GM19438 (cell line): ENCODE measurements around the gene LRRC73.
A peak's percentile ranks its signal among the peaks of the same experiment; 100 is the strongest.

Source experiments
- ATAC-seq: cut with Tn5 transposase; IDR thresholded peaks from one replicate; pipeline ENCODE4 v1.9.1; 2021; ENCODE audit warnings: low read depth; ENCODE audit not compliant: unreplicated experiment

The LRRC73 gene

DNA sequence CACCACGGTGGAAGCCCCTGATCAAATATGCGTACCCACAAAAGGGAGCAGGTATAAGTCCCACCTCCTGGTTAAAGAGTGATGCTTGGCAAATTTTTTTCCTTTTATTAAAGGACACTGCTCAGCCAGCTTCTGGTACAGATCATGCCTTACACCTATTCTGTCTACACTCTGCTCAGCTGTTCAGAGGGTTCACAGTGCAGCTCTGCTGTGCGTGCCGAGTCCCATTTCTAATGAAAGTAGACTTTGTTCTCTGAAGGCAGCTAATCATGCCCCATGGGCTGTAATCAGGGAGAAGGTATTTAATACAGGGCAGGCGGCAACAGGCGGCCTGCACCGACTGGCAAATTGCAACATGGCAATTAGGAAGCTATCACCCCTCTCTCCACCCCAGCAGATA is 16.3 kb downstream of the LRRC73 start:
- ATAC-seq: no peak

- no peak for ATAC-seq
Measured at GRCh38 chr6:43493230-43493629, 16.9 kb downstream of the LRRC73 start.

DNA sequence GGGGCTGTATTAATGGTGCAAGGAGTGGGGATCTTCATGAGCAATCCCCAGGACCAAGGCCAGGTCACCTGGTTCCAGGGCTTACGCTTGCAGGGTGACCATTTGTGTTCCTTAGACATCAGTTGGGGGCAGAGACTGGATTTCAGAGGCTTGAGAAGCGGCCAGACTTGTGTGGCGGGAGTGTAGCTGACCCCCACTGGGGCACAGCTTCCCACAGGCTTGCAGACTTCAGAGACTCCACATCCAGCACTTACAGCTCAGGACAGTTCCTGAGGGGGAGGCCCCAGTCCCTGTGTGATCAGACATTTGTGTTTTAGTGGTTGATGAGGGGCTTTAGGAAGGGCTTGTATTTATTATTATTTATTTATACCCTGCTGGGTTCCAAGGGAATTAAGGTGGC is 17.5 kb downstream of the LRRC73 start:
- no peak for ATAC-seq

GRCh38 chr6:43491750-43492661 is 18.1 kb downstream of the LRRC73 start:
- ATAC-seq: no peak

DNA sequence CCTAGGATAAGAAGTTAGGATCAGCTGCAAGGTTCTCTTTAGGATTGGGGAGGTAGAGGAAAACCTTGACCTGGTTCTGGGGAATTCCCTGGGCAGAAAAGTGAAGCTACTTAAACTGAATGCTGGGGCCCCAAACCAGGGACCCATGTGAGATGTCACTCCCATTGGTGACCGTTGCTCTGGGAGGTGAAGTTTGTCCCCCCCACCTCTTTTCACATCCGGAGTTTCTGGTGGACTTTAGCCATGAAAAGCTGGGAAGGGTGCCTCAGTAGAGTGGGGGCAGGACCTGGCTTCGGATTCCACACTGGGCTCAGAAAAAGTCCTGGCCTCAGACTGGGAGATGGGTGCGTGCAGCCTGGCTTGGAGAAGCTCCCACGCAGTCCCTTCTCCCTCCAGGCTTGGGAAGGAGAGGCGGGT is 19.6 kb downstream of the LRRC73 start:
- ATAC-seq: no peak

GRCh38 chr6:43489277-43490072 is 20.7 kb downstream of the LRRC73 start:
- ATAC-seq: no peak

DNA sequence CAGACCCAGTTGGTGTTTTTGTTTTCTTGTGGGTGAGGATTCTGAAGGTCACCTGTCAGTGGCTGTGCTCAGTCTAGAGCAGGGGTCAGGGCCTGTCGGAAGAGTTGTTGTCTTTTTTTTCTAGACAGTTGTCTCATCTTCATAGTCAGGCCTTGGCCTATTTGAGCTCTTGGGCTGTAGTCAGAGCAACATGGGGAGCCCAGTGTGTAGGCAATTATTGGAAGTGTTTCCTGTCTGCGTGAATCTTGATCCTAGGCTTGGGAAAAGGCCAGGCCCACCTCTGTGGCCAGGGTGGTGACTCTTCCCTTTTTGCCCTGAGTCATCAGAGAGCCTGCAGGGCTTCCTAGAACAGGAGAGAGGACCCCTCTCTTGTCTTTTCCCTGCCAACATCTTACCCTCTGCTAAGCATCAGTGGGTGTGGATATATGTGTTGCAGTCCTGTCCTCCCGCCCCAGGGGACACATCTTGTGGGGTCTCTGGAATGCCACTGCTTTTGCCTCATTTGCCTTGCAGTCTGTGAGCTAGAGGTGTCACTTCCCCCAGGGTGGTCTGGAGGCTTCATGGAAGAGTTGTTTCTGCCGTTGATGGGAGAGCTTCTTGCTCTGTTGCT is 21.4 kb downstream of the LRRC73 start:
- ATAC-seq: no peak

DNA sequence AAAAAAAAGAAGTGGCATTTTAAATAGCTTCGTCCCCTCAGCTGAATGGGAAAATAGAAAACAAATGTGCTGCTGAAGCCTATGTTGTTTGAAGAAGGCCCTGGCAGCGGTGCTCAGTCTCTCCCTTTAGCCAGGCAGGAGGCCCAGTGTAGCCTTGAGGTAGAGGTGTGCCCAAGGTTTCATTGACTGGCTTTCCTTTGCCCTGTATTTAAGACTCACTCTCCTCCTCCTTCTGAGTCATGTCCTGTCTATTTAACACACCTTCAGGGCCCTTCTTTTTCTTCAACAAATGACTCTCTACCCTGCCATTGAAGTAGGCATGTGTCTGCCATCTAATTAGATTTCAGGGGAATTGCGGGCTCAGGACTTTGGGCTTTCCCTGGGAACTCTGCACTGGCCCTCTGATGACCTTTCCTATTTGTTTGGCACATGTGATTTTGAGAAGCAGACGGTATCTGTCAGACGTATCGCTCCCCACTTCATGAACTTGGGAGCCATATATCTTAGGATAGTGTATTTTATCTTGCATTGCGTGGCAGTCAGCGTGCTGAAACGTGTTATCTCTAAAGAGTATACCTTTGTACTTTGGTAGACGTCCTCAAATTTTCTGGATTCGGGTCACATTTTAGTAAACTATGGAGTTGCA is 28.4 kb downstream of the LRRC73 start:
- ATAC-seq: no peak

DNA sequence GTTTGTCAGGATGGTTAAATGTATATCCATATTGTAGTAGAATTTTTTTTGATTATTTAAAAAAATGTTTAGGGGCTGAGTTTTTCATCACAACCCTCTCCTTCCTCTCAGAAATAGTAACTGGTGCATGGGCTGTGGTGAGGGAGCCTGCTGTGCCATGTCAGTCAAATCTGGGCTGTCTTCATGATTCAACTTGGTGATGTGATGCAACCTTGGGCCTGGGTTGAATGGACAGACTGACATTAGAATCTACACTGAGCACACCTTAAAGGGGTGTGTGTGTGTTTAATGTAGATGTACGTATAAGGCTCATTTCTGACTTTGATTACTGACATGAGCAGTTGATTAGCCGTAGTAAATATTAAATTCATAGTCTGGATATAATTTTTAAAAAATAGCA is 29.1 kb downstream of the LRRC73 start:
- ATAC-seq: no peak

DNA sequence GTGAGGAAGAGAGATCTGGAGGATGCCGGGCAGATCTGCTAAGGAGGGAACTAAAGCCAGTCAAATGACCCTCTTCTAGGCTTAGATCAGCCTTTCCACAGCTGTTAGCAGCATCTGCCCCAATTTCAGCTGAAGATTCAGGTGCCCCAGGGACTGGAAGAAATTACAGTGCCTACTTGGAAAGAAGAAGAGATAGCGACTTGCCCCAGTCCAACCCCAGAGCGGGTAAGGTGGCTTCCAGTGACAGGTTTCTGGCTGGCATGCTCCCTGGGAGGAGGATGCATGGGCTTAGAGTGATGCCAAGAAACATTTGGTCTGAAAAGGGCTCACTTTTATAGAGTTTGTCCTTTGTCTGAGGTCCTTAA is 32.2 kb downstream of the LRRC73 start:
- no peak for ATAC-seq

- peak; percentile 95 for ATAC-seq
Measured at GRCh38 chr6:43477235-43478007, 32.7 kb downstream of the LRRC73 start, which contains the start of gene TJAP1. Gene TJAP1, plus strand, starts transcription at chr6:43477570. Its CDS starts 21,432 bp downstream, at chr6:43499002.

DNA sequence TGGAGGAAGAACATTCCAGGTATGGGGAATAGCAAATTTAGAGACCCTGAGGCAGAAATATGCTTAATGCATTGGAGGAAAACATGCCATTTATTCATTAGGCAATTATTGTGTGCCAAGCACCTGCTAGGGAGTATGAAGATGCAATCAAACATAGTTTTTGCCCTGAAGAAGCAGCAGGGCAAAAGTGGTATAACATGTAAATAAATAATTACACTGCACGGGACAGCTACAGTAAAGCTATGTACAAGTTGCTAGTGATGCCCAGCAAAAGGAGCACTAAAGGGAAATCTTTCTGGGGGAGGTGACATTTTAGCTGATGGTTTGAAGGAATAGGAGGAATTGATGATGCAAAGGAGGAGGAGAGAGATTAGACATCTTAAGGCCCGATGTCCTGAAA is 33.4 kb downstream of the LRRC73 start:
- ATAC-seq: no peak

DNA sequence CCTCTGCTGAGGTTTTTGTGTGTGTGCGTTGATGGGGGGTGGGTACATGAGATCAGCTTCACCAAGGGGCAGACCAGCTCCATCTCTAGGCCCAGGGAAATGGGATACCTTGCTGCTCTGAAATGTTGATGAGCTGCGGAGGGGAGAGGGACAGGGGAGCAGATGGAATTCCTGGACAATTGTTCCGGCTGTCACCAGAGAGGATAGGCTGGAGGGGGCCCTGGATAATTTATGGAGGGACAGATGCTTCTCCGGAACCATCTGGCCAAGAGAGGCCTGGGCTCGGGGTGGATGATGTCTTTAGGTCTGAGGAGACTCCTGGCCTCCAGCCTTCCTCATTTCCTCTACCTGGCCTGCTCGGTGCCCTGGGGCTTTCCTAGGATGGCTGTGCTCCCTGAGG is 34.6 kb downstream of the LRRC73 start:
- no peak for ATAC-seq

DNA sequence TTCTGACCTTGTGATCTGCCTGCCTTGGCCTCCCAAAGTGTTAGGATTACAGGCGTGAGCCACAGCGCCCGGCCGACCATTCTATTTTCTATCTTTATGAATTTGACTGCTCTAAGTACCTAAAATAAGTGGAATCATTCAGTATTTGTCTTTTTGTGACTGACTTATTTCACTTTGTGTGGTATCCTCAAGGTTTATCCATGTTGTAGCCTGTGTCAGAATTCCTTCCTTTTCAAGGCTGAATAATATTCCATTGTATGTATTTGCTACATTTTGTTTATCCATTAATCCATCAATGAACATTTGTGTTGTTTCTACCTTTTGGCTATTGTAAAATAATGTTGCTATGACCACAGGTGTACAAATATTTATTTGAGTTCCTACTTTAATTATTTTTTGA is 37.6 kb downstream of the LRRC73 start:
- no peak for ATAC-seq

DNA sequence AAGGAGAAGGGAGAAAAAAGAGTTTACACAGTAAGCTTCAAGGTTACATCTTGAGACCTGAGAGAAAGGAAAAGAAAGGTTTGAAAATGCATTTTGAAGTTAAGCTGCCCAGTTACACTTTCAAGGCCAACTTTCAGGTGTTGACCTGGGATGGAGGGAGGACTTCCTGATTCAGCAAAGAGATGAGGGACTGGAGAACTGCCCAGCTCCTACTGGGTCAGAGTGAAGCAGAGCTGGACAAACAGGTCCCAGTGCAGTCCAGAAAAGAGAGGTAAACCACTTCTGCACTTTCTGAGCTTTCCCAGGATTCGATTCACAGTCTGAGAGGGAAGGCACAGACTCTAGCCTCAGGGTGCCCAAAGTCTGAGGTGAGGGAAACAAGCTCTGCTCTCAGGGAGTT is 38.7 kb downstream of the LRRC73 start:
- no peak for ATAC-seq

DNA sequence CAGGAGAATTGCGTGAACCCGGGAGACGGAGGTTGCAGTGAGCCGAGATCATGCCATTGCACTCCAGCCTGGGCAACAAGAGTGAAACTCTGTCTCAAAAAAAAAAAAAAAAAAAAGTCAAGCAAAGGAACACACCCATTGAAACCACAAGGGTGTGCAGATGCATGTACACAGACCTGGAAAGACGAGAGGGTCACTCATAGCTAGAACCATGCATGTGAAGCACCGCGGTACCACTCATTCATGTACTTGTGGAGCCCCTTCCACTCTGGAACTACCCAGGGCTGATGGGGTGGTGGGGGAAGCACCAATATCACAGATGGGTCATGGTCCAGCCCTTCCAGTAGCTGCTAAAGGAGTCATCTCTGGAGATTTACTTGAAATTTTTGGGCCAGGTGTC is 40.2 kb downstream of the LRRC73 start:
- ATAC-seq: no peak

- no peak for ATAC-seq
Measured at GRCh38 chr6:43468748-43469681, 41.1 kb downstream of the LRRC73 start.

DNA sequence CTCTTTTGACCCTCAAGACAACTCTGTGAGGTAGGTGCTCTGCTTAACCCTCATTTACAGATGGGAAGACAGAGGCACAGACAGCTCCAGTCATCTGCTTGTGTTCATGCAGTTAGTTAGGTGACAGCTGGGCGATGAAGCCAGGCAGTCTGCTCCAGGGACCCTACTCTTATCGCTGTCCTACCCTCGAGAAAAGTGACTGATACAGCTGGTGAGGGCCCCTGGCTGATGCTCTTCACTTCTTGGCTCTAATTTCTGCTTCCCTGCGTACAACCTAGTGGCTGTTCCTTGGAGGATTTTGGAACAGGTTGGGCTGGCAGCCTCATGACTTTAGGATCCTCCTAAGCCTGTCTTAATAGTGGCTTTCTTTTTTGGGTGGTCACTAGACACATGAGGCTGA is 41.9 kb downstream of the LRRC73 start:
- ATAC-seq: no peak

- no peak for ATAC-seq
Measured at GRCh38 chr6:43467752-43468151, 42.4 kb downstream of the LRRC73 start.
